Endothelial cell of umbilical vein (primary cell): ENCODE data around the gene DUS2.

Experiments
- EZH2 ChIP-seq: IDR thresholded peaks from 2 replicates; pipeline ENCODE4 v1.6.1; 2012; ENCODE audit warnings: borderline replicate concordance, low read depth, mild to moderate bottlenecking, moderate library complexity, low read length, inconsistent platforms; ENCODE audit not compliant: severe bottlenecking
- POLR2A ChIP-seq: IDR thresholded peaks from 2 replicates; pipeline ENCODE4 v1.6.1; 2012; ENCODE audit warnings: low read depth, mild to moderate bottlenecking, control low read depth, low read length
- TF ChIP-seq, protein P1 (sequence below), 2 donors: IDR thresholded peaks; 1 replicate in 1 of 2; 2 replicates in 1 of 2; pipeline ENCODE4 v1.5.1; 2011; ENCODE audit warnings: low read length in 2 of 2, mild to moderate bottlenecking in 2 of 2, moderate library complexity in 2 of 2, control low read depth in 1 of 2, inconsistent platforms in 1 of 2, low read depth in 1 of 2; ENCODE audit not compliant: insufficient read depth in 1 of 2; ENCODE audit errors: extremely low read depth in 1 of 2

DNA sequence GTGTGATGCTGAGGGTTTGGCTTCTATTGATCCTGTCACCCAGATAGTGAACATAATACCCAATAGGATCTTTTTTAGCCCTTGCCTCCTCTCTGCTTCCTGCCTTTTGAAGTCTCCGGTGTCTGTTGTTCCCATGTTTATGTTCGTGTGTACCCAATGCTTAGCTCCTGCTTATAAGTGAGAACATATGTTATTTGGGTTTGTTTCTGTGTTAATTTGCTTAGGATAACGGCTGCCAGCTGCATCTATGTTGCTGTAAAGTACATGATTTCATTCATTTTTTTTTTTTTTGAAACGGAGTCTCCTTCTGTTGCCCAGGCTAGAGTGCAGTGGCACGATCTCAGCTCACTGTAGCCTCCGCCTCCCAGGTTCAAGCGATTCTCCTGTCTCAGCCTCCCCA lies 23.0 kb downstream of the DUS2 start:
- TF ChIP-seq, protein P1, sequence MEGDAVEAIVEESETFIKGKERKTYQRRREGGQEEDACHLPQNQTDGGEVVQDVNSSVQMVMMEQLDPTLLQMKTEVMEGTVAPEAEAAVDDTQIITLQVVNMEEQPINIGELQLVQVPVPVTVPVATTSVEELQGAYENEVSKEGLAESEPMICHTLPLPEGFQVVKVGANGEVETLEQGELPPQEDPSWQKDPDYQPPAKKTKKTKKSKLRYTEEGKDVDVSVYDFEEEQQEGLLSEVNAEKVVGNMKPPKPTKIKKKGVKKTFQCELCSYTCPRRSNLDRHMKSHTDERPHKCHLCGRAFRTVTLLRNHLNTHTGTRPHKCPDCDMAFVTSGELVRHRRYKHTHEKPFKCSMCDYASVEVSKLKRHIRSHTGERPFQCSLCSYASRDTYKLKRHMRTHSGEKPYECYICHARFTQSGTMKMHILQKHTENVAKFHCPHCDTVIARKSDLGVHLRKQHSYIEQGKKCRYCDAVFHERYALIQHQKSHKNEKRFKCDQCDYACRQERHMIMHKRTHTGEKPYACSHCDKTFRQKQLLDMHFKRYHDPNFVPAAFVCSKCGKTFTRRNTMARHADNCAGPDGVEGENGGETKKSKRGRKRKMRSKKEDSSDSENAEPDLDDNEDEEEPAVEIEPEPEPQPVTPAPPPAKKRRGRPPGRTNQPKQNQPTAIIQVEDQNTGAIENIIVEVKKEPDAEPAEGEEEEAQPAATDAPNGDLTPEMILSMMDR (IDR thresholded peaks at IDR 0.05; ENCODE audit: extremely low read depth in 1 of 2, insufficient read depth in 1 of 2, low read depth in 1 of 2, low read length in 2 of 2) = no peak
- TF ChIP-seq EZH2 = no peak
- TF ChIP-seq POLR2A = no peak
